MCF 10A (cell line): Measurements from ENCODE around the gene DCBLD2. TPM values are rescaled to one million over a fixed set of nuclear protein-coding genes. Genes with fewer than 3 reads are reported as not detected.
A peak's percentile ranks its signal among the peaks of the same experiment; 100 is the strongest.

Experiments used
- BruUV-seq: library from RNA; stranded (reverse); fragments of 400-500 nt; replicated peaks from 2 replicates; lab custom pipeline; 2021; lab: Mats Ljungman, UMichigan
- CTCF ChIA-PET: fragments of 300-600 bp; sonication (Branson Sonifier 250); formaldehyde crosslinking; extraction: SDS; loops from one replicate; lab custom pipeline; 2021; ENCODE audit warnings: antibody characterized with exemption, inconsistent platforms; lab: Yijun Ruan, JAX
- POLR2A ChIA-PET: fragments of 300-600, 350-650 bp; sonication (Branson Sonifier 250); formaldehyde crosslinking; extraction: SDS; loops from one replicate; lab custom pipeline; 2020; ENCODE audit warnings: antibody characterized with exemption, inconsistent platforms; lab: Yijun Ruan, JAX
- DNase-seq: peaks from one replicate; pipeline ENCODE4 v3.0.0-alpha.2; 2018; ENCODE audit not compliant: unreplicated experiment
- H3K27ac Mint-ChIP-seq: one replicate; pipeline ENCODE4 v1.8.0; 2022; ENCODE audit warnings: mild to moderate bottlenecking, low read depth, mixed read lengths; ENCODE audit not compliant: unreplicated experiment
- H3K27me3 Mint-ChIP-seq: one replicate; pipeline ENCODE4 v1.8.0; 2022; ENCODE audit warnings: mixed read lengths; ENCODE audit not compliant: insufficient read depth, unreplicated experiment
- H3K36me3 Mint-ChIP-seq: one replicate; pipeline ENCODE4 v1.8.0; 2022; ENCODE audit warnings: mild to moderate bottlenecking, moderate library complexity, mixed read lengths; ENCODE audit not compliant: insufficient read depth, unreplicated experiment
- H3K4me1 Mint-ChIP-seq: one replicate; pipeline ENCODE4 v1.8.0; 2022; ENCODE audit warnings: mixed read lengths; ENCODE audit not compliant: insufficient read depth, unreplicated experiment
- H3K4me3 Mint-ChIP-seq: one replicate; pipeline ENCODE4 v1.8.0; 2022; ENCODE audit warnings: mild to moderate bottlenecking, moderate library complexity, mixed read lengths; ENCODE audit not compliant: unreplicated experiment
- H3K9me3 Mint-ChIP-seq: one replicate; pipeline ENCODE4 v1.8.0; 2022; ENCODE audit warnings: mixed read lengths; ENCODE audit not compliant: unreplicated experiment
- intact Hi-C: fragments of 100-400 bp; cut with micrococcal nuclease; formaldehyde crosslinking; loops from 2 replicates; pipeline ENCODE4 v1.14.1; 2022
- total RNA-seq: library from RNA; stranded (reverse); gene quantifications from 2 replicates; pipeline ENCODE4 v1.2.3, GENCODE V29; 2022
- TF ChIP-seq, protein P1 (sequence below): fragments of 200-600 bp; IDR thresholded peaks from one replicate; pipeline ENCODE4 v1.8.0; 2022; ENCODE audit warnings: antibody characterized with exemption, mild to moderate bottlenecking; ENCODE audit not compliant: unreplicated experiment

Gene DCBLD2
- total RNA-seq, 1 experiment from 2014 or later: 161 TPM

DNA sequence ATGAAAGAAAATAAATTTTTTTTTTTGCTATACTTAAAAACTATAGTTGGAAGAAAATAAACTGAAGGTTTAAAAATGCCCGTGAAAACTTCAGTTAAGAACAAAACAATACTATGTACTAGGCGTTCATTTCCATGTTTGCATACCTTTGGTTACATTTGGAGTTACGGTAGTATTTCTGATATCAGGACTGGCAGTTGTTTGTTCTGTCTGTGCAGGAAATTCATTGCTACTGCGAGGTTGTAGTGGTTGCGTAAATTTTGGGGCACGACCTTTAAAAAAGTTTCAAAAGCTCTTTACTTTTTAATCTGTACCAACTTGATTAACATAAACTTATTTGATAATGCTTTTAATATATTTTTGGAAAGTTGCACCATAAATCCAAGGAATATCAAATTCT lies 90.4 kb downstream of the DCBLD2 start:
- H3K36me3 Mint-ChIP-seq: peaks cover 73% of the 10 kb centered on the region
- CTCF ChIA-PET: interaction anchor here (0.6 to 10.2 kb wide), 6 partner anchors 13 to 773 kb away, joined by 3 to 407 read pairs (median 3); partner anchors contain the start of gene CPOX

DNA sequence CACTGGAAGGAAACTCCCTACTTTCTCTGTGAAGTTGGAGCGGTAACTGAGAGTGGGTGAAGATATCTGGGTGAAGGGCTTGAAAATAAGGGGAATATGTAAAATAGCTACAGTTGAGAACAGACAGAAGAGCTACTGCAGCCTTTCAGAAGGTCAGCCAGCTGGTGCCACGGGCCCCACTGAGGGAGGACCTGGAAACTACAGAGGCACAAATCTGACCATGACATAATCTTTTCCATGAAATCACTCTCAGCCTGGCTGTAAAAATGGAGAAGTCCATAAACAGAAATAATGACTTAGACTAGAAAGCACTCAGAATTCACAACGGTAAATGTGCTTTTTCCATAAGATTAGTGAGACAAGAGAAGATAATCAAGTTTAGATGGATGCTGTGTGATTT lies 91.9 kb downstream of the DCBLD2 start:
- peaks cover 73% of the 10 kb centered on the region for H3K36me3 Mint-ChIP-seq
- H3K27me3 Mint-ChIP-seq: no peaks in the 10 kb centered on the region
- no TSS peak for BruUV-seq
- peak overlapping the region; percentile 82 for H3K27ac Mint-ChIP-seq
- TF ChIP-seq, protein P1, sequence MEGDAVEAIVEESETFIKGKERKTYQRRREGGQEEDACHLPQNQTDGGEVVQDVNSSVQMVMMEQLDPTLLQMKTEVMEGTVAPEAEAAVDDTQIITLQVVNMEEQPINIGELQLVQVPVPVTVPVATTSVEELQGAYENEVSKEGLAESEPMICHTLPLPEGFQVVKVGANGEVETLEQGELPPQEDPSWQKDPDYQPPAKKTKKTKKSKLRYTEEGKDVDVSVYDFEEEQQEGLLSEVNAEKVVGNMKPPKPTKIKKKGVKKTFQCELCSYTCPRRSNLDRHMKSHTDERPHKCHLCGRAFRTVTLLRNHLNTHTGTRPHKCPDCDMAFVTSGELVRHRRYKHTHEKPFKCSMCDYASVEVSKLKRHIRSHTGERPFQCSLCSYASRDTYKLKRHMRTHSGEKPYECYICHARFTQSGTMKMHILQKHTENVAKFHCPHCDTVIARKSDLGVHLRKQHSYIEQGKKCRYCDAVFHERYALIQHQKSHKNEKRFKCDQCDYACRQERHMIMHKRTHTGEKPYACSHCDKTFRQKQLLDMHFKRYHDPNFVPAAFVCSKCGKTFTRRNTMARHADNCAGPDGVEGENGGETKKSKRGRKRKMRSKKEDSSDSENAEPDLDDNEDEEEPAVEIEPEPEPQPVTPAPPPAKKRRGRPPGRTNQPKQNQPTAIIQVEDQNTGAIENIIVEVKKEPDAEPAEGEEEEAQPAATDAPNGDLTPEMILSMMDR: no peak
- peaks cover under 1% of the 10 kb centered on the region for H3K4me1 Mint-ChIP-seq
- intact Hi-C loops: no loop called here
- H3K9me3 Mint-ChIP-seq: peaks cover 2% of the 10 kb centered on the region
- CTCF ChIA-PET: interaction anchor here (0.7 to 10.2 kb wide), 2 partner anchors 212 to 223 kb away, joined by 3 to 407 read pairs; partner anchors contain the start of gene CPOX
- POLR2A ChIA-PET: no interaction called here
- no peak overlapping the region for H3K4me3 Mint-ChIP-seq
- no peak for DNase-seq

More for the DNA sequence above, 90.4 kb downstream of the DCBLD2 start:
- POLR2A ChIA-PET: interaction anchor here (1.5 kb wide), 1 partner anchor 214 kb away, joined by 4 read pairs; no protein-coding TSS in a partner anchor
- Mint-ChIP-seq H3K4me3 (no peak overlapping the region), H3K9me3 (no peaks in the 10 kb centered on the region), H3K27ac (no peak overlapping the region), H3K27me3 (no peaks in the 10 kb centered on the region), H3K4me1 (peaks cover 13% of the 10 kb centered on the region)
- no TSS peak for BruUV-seq
- intact Hi-C loops: loop anchor here (10.0 kb wide), 1 partner anchor 776 kb away; the partner anchor contains the start of gene GABRR3
- no peak for DNase-seq
- TF ChIP-seq, protein P1: no peak

GRCh38 chr3:98808071-98808470 lies 93.4 kb downstream of the DCBLD2 start:
- Mint-ChIP-seq H3K36me3 (peaks cover 87% of the 10 kb centered on the region), H3K4me1 (no peaks in the 10 kb centered on the region), H3K9me3 (peaks cover 6% of the 10 kb centered on the region), H3K27ac (no peak overlapping the region), H3K27me3 (no peaks in the 10 kb centered on the region), H3K4me3 (no peak overlapping the region)
- TF ChIP-seq, protein P1: no peak
- ChIA-PET POLR2A (no interaction called here), CTCF (no interaction called here)
- BruUV-seq: no TSS peak
- intact Hi-C loops: no loop called here
- no peak for DNase-seq

DNA sequence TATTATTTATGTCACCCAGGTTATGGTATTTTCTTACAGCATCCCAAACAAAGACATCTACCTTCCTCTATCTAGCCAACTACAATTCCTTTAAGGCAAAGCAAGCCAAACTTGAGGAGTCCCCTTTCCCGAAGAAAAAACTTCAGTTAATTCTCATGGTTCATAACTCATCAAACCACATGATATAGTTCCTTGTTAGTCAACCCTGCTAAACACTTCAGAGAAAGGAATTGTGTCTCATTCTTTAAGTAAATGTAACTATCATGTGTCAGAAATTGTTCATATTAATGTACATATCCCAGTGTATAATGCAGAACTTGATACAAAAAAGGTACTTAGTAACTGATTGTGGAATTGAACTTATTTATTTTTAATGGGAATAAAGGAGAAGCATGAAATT lies 93.9 kb downstream of the DCBLD2 start:
- H3K27me3 Mint-ChIP-seq: no peaks in the 10 kb centered on the region
- no TSS peak for BruUV-seq
- H3K4me1 Mint-ChIP-seq: no peaks in the 10 kb centered on the region
- peaks cover 6% of the 10 kb centered on the region for H3K9me3 Mint-ChIP-seq
- CTCF ChIA-PET: no interaction called here
- peaks cover 87% of the 10 kb centered on the region for H3K36me3 Mint-ChIP-seq
- POLR2A ChIA-PET: no interaction called here
- peak overlapping the region; percentile 43 for H3K27ac Mint-ChIP-seq
- no peak for DNase-seq
- intact Hi-C loops: no loop called here
- TF ChIP-seq, protein P1: no peak
- no peak overlapping the region for H3K4me3 Mint-ChIP-seq
